Panc1 (cell line): ENCODE data around the gene KLRC4.
"Not testable (repeated sequence)": the region's sequence is repeated elsewhere in the genome, so short reads cannot be mapped to it uniquely, and the experiment has no call there.

Experiments
- SIN3A ChIP-seq: IDR thresholded peaks from 2 replicates; pipeline ENCODE4 v1.6.1; 2012; ENCODE audit warnings: low read depth, mild to moderate bottlenecking, low read length, moderate library complexity, borderline replicate concordance; ENCODE audit not compliant: insufficient read depth
- TCF7L2 ChIP-seq: IDR thresholded peaks from 2 replicates; pipeline ENCODE4 v1.6.1; 2011; ENCODE audit warnings: mild to moderate bottlenecking, low read depth, low read length, inconsistent platforms
- TF ChIP-seq, protein P1 (sequence below): fragments of 450-650 bp; IDR thresholded peaks from 2 replicates; pipeline ENCODE4 v1.5.1; 2017; ENCODE audit warnings: mild to moderate bottlenecking
- TF ChIP-seq, protein P2 (sequence below), 2 experiments: IDR thresholded peaks; 2 replicates each; pipeline ENCODE4 v1.6.1; 2011 to 2012; ENCODE audit warnings: low read depth in 2 of 2, control low read depth in 1 of 2, low read length in 1 of 2, mild to moderate bottlenecking in 1 of 2, moderate library complexity in 1 of 2; ENCODE audit not compliant: insufficient read depth in 1 of 2

DNA sequence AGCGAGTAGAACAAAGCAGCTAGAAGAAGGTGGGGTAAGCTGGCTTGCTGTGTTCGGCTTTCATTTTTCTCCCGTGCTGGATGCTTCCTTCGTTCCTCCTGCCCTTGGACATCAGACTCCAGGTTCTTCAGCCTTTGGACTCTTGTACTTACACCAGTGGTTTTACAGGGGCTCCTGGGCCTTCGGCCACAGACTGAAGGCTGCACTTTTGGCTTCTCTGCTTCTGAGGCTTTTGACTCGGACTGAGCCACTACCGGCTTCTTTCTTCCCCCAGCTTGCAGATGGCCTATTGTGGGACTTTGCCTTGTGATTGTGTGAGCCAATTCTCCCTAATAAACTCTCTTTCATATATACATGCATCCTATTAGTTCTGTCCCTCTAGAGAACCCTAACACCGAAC is 16.4 kb upstream of the KLRC4 start:
- TF ChIP-seq, protein P1, sequence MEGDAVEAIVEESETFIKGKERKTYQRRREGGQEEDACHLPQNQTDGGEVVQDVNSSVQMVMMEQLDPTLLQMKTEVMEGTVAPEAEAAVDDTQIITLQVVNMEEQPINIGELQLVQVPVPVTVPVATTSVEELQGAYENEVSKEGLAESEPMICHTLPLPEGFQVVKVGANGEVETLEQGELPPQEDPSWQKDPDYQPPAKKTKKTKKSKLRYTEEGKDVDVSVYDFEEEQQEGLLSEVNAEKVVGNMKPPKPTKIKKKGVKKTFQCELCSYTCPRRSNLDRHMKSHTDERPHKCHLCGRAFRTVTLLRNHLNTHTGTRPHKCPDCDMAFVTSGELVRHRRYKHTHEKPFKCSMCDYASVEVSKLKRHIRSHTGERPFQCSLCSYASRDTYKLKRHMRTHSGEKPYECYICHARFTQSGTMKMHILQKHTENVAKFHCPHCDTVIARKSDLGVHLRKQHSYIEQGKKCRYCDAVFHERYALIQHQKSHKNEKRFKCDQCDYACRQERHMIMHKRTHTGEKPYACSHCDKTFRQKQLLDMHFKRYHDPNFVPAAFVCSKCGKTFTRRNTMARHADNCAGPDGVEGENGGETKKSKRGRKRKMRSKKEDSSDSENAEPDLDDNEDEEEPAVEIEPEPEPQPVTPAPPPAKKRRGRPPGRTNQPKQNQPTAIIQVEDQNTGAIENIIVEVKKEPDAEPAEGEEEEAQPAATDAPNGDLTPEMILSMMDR: not testable (repeated sequence)
- TF ChIP-seq, protein P2, sequence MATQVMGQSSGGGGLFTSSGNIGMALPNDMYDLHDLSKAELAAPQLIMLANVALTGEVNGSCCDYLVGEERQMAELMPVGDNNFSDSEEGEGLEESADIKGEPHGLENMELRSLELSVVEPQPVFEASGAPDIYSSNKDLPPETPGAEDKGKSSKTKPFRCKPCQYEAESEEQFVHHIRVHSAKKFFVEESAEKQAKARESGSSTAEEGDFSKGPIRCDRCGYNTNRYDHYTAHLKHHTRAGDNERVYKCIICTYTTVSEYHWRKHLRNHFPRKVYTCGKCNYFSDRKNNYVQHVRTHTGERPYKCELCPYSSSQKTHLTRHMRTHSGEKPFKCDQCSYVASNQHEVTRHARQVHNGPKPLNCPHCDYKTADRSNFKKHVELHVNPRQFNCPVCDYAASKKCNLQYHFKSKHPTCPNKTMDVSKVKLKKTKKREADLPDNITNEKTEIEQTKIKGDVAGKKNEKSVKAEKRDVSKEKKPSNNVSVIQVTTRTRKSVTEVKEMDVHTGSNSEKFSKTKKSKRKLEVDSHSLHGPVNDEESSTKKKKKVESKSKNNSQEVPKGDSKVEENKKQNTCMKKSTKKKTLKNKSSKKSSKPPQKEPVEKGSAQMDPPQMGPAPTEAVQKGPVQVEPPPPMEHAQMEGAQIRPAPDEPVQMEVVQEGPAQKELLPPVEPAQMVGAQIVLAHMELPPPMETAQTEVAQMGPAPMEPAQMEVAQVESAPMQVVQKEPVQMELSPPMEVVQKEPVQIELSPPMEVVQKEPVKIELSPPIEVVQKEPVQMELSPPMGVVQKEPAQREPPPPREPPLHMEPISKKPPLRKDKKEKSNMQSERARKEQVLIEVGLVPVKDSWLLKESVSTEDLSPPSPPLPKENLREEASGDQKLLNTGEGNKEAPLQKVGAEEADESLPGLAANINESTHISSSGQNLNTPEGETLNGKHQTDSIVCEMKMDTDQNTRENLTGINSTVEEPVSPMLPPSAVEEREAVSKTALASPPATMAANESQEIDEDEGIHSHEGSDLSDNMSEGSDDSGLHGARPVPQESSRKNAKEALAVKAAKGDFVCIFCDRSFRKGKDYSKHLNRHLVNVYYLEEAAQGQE (IDR thresholded peaks at IDR 0.05; ENCODE audit: insufficient read depth in 1 of 2, low read depth in 2 of 2, low read length in 1 of 2): not testable (repeated sequence)
- TF ChIP-seq SIN3A, TCF7L2: not testable (repeated sequence)
